GM12873 (cell line): ENCODE data around the gene LYST.

Experiments used
- TF ChIP-seq, protein P1 (sequence below): IDR thresholded peaks from 2 replicates; pipeline ENCODE4 v1.5.1; 2012; ENCODE audit warnings: low read depth, mild to moderate bottlenecking, moderate library complexity, low read length, control low read depth; ENCODE audit not compliant: insufficient read depth; ENCODE audit errors: missing control alignments

The LYST gene

DNA sequence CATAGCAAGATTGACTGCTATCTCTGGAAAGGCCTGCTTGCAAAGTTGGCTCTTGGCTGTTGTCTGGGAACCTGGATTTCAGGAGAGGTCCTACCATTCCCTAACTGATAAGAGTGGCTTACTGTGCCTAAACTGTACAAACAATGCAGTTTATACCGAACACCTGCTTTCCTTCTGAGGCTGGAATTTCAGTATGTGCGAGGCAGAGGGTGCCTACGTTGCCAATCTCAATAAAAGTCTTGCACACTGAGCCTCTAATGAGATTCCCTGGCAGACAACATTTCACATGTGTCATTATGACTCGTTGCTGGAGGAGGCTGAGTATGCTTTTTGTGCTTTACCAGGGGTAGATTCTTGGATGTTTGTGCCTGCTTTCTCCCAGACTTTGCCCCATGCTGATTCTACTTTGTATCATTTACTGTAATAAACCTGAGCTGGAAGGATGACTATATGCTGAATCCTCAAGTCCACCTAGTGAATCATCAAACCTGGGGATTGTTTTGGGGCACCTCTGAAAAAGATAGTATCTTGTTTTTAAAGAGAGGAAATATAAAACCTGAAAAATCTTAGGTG, 158.2 kb downstream of the LYST start:
- TF ChIP-seq, protein P1, sequence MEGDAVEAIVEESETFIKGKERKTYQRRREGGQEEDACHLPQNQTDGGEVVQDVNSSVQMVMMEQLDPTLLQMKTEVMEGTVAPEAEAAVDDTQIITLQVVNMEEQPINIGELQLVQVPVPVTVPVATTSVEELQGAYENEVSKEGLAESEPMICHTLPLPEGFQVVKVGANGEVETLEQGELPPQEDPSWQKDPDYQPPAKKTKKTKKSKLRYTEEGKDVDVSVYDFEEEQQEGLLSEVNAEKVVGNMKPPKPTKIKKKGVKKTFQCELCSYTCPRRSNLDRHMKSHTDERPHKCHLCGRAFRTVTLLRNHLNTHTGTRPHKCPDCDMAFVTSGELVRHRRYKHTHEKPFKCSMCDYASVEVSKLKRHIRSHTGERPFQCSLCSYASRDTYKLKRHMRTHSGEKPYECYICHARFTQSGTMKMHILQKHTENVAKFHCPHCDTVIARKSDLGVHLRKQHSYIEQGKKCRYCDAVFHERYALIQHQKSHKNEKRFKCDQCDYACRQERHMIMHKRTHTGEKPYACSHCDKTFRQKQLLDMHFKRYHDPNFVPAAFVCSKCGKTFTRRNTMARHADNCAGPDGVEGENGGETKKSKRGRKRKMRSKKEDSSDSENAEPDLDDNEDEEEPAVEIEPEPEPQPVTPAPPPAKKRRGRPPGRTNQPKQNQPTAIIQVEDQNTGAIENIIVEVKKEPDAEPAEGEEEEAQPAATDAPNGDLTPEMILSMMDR = no peak

DNA sequence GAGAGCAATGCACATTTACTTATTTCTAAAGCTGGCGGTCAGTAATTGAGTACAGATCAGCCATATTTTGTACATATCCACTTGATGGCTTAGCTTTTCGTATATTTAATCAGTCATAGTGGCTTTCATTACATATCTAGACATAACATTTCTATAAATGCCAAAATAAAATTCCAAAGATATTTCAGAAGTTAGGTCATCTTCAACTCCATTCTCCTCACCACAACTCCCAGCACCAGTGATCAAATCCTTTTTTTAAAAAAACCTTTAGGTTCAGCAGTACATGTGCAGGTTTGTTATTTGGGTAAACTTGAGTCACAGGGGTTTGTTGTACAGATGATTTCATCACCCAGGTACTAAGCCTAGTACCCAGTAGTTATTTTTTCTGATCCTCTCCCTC, 163.2 kb downstream of the LYST start:
- TF ChIP-seq, protein P1 = no peak

DNA sequence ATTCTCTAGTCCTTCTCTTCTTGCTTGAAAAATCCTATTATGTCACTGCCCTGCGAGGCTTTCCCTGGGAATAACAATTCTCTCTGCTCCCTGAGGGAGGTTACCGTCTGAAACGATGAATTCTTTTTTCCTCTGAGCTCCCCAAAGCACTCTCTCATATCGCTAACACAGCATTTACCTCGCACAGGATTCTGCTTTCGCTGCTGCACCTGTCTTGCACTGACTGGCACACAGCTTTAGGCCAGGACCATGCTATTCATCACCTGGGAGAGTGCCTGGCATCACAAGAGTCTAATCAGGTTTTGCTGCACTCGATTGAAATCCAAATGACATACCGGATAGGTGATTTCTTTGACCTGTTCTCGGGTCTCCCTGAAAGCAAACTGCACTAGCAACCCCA, 164.3 kb downstream of the LYST start:
- TF ChIP-seq, protein P1 = no peak

DNA sequence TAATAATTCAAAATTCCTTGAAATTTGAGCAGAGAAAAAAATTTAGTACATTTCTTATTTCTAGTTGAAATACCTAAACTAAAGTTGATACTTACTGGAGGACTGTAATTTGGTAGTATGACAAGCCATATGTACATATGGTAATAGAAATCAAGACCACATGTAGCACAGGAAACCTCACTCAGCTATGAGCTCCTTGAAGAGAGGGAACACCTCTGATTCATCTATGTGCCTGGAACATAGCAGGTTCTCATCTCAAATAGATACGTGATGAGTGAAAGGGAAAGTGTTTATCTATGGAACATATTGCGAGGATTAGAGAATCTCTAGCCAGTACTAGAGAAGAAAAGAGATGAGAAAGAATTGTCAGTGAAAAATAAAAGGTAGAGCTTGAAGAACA, 169.2 kb downstream of the LYST start:
- TF ChIP-seq, protein P1 = no peak

DNA sequence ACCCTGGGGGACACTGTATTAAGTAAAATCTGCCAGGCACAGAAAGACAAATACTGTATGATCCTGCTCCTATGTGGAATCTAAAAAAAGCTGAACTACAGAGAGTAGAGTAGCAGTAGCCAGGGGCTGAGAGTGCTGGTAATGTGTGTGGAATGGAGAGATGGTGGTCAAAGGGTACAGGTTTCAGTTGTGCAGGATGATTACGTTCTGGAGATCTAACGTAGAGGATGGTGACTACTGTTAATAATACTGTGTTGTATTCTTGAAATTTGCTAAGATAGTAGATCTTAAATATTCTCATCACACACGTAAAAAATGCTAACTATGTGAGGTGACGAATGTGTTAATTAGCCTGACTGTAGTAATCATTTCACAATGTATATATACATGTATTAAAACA, 177.3 kb downstream of the LYST start:
- TF ChIP-seq, protein P1 = no peak

DNA sequence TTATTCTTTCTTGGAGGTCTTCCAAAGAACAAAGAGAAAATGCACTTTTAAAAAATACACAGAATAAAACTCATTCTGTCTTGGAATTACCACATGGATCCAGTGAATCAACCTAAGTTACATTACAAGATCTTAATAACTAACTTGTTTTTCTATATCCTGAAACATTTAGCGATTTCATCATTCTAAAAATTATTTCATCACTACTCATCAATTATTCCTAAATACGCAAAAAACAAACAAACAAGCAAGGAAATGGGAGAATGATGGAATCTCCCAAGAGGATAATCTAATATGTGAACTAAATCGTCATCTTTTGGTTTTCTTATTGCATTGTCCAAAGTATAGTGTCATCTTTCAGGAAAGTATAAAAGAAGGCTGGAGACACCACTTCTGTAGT, 178.6 kb downstream of the LYST start:
- TF ChIP-seq, protein P1 = no peak

DNA sequence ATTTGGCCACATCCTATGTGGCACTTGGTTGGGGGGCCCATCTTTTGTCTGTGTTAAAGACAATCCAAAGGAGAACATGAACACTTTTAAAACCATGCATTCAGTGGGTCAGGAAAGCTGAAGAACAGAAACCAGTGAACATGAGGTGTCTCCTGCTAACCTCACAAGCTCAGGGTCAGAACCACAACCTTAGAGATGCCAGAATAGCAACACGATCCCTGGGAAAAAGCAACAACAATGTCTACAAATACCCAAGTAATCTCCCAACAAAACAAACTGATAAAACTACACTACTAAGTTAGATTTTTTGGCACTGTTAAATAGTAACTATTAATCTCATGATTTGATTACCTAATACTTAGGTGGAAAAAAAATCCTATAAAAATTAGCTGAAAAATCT, 183.1 kb downstream of the LYST start:
- TF ChIP-seq, protein P1 = no peak

DNA sequence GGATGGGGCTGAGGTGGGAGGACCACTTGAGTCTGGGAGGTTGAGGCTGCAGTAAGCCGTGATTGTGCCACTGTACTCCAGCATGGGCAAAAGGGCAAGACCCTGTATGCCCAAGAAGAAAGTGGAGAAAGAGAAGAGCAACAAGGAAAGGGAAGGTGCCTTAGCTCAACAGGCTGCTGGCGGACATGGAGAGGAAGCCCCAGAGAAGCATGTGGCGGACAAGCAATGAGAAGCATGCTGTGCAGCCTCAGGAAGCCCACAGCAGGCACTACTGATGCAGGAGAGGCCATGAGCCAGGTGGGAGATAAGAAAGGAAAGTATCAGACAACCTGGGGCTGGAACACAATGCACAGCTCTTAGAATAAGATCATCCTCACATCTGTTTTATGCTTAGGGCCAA, 184.5 kb downstream of the LYST start:
- TF ChIP-seq, protein P1 = no peak
